ENCODE data around the gene HIC1.

Gene HIC1

GRCh38 chr17:2107506-2107905, 52.6 kb downstream of the HIC1 start:
- no peak for DNase-seq

GRCh38 chr17:2108170-2108569, 53.3 kb downstream of the HIC1 start:
- no peak for DNase-seq

DNA sequence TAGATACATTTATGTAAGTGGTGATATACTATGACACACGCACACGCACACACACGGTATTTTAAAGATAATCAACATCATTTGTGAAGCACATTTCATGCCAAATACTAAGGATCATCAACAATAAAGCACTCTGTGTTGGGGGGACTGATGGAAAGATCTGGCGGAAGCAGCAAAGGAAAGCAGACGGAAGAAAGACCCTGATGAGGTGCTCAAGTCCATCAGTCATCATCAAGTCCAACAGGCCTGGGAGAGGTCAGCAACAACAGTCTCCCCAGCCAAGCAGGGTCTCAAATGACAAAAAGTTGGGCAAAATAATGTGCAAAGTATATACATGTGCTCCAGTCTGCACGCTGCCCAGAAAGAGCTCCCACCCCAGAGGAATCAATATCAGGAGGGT, 55.5 kb downstream of the HIC1 start:
- no peak for DNase-seq

GRCh38 chr17:2111691-2112090, 56.8 kb downstream of the HIC1 start:
- DNase-seq: no peak
